IPS DF 19.7 (cell line): ENCODE data around the gene PCDHGB7.
"Not testable (repeated sequence)": the region's sequence is repeated elsewhere in the genome, so short reads cannot be mapped to it uniquely, and the experiment has no call there.

Experiments used
- DNase-seq: peaks from one replicate; pipeline ENCODE4 v3.0.0-alpha.2; 2013; ENCODE audit warnings: low read depth, low spot score

Gene PCDHGB7

GRCh38 chr5:141417494-141418172, at the start of gene PCDHGB7:
Gene PCDHGB7 (plus strand): TSS chr5:141417677. CDS start chr5:141417860, 183 bp downstream.
- not testable (repeated sequence) for DNase-seq

- DNase-seq, result no peak
Measured at GRCh38 chr5:141369994-141370848, 47.3 kb upstream of the PCDHGB7 start, which contains the start of gene PCDHGB3. Gene PCDHGB3 (plus strand): TSS chr5:141370242. CDS start chr5:141370395, 153 bp downstream.

GRCh38 chr5:141371572-141372475, 45.7 kb upstream of the PCDHGB7 start:
- no peak for DNase-seq

GRCh38 chr5:141373673-141374317, 43.7 kb upstream of the PCDHGB7 start, which contains the start of gene PCDHGA6:
Gene PCDHGA6 (plus strand): TSS chr5:141373891. CDS start chr5:141374084, 193 bp downstream.
- no peak for DNase-seq

- DNase-seq, result no peak
Measured at GRCh38 chr5:141374627-141375026, 42.9 kb upstream of the PCDHGB7 start.

GRCh38 chr5:141375444-141376155, 41.9 kb upstream of the PCDHGB7 start:
- DNase-seq, result not testable (repeated sequence)

GRCh38 chr5:141382469-141383294, 34.8 kb upstream of the PCDHGB7 start, which contains the start of gene PCDHGA7:
Gene PCDHGA7 (plus strand): TSS chr5:141382742. CDS start chr5:141382900, 158 bp downstream.
- DNase-seq, result no peak

- DNase-seq, result no peak
Measured at GRCh38 chr5:141383345-141383744, 34.1 kb upstream of the PCDHGB7 start.

- no peak for DNase-seq
Measured at GRCh38 chr5:141384471-141385267, 32.8 kb upstream of the PCDHGB7 start.

GRCh38 chr5:141387557-141388311, 29.7 kb upstream of the PCDHGB7 start, which contains the start of gene PCDHGB4:
Gene PCDHGB4 (plus strand): TSS chr5:141387698. CDS start chr5:141387885, 187 bp downstream.
- not testable (repeated sequence) for DNase-seq

GRCh38 chr5:141388661-141389060, 28.8 kb upstream of the PCDHGB7 start:
- no peak for DNase-seq

- no peak for DNase-seq
Measured at GRCh38 chr5:141389153-141390042, 28.1 kb upstream of the PCDHGB7 start.

- no peak for DNase-seq
Measured at GRCh38 chr5:141392429-141393198, 24.9 kb upstream of the PCDHGB7 start, which contains the start of gene PCDHGA8. Gene PCDHGA8 (plus strand): TSS chr5:141392633. CDS start chr5:141392814, 181 bp downstream.

GRCh38 chr5:141393267-141393666, 24.2 kb upstream of the PCDHGB7 start:
- DNase-seq, result no peak

- not testable (repeated sequence) for DNase-seq
Measured at GRCh38 chr5:141394401-141395187, 22.9 kb upstream of the PCDHGB7 start.
